ENCODE data around the gene PRKD1.

DNA sequence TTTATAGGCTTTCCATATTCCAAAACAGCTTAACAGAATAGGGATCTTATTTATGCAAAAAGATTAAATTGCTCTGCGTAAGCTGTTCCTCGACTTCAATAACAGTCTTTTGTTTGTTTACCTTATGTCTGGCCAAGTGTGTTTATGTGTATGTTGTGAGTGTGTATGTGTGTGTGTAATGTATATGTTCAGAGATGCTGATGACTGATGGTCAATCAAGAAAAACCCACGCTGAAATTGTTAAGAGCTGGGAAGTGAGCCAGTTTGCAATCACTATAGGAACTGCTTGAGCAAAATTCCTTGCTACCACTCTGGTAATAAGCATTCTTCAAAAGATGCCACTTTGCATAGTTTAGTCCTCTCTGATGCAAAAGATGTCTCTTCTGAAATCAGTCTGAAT lies 59.6 kb downstream of the PRKD1 start:
- TF ChIP-seq, protein P1, sequence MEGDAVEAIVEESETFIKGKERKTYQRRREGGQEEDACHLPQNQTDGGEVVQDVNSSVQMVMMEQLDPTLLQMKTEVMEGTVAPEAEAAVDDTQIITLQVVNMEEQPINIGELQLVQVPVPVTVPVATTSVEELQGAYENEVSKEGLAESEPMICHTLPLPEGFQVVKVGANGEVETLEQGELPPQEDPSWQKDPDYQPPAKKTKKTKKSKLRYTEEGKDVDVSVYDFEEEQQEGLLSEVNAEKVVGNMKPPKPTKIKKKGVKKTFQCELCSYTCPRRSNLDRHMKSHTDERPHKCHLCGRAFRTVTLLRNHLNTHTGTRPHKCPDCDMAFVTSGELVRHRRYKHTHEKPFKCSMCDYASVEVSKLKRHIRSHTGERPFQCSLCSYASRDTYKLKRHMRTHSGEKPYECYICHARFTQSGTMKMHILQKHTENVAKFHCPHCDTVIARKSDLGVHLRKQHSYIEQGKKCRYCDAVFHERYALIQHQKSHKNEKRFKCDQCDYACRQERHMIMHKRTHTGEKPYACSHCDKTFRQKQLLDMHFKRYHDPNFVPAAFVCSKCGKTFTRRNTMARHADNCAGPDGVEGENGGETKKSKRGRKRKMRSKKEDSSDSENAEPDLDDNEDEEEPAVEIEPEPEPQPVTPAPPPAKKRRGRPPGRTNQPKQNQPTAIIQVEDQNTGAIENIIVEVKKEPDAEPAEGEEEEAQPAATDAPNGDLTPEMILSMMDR (IDR thresholded peaks at IDR 0.05) = no peak
- TF ChIP-seq POLR2A (IDR thresholded peaks at IDR 0.05) = no peak
